HG02885 (cell line): ENCODE results near the gene TIMP4.

Experiments used
- ATAC-seq: cut with Tn5 transposase; IDR thresholded peaks from one replicate; pipeline ENCODE4 v1.9.1; 2021; ENCODE audit warnings: mild to moderate bottlenecking; ENCODE audit not compliant: unreplicated experiment, poor library complexity

The TIMP4 gene

GRCh38 chr3:12186515-12187286 lies 28.0 kb upstream of the TIMP4 start:
- ATAC-seq, result no peak

DNA sequence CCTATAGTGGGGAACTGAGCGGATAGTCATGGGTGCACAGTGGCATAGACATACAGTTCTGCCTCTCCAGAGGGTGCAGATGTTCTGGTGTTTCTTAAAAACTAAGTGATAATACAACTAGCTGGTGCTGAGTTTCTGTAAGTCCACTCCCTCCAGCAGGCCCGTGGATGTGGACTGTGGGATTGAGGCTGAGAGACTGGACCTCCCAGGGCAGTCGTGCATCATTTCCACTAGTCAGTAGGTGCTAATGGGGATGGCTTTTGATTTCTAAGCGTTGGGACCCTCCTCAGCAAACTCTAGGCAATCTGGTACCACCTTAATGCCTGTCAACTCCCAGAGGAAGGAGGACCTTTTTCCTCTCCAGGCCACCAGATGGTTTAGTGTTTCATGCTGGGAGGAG lies 27.3 kb upstream of the TIMP4 start:
- no peak for ATAC-seq

DNA sequence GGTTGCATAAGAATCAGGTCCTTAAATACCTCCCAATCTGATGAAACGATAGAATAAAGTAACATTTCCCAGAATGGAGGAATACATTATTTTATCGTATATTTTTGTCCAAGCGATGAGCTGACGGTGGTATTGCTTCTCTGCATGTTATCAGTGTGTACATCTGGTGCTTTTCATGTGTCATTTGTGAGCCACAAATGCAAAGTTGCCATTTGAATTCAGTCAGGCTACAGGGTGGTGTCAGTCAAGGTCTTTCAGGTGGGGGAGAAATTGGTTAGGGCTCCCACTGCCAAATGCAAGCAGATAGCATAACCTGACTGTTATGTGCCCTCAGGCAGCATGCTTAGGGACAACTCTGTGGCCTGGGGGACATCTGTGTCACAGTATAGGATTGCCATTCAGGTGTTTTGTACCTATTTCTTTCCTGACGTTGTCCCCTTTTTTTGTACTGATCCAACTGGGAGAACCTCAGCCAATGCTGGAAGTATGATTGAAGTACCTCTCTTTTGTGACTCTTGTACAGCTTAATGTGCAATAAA lies 26.5 kb upstream of the TIMP4 start:
- no peak for ATAC-seq

DNA sequence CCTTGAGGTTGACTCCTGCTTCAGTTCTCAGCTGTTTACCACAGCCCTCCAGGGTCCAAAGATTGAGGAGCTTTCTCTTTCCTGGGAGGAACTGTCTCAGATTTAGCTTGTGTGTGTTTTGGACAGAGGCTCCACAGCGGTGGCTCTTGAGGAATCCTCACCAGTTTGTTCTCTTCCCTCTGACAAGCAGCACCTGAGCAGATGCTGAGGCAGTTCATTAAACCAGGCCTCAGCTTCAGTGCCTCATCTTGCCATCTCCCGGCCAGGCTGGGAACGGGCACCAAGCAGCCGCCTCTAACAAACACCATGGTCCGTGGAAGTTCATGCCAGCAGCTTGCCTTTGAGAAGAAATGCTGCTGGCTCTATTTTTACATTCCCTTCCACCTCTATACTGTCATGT lies 25.8 kb upstream of the TIMP4 start:
- ATAC-seq, result no peak

DNA sequence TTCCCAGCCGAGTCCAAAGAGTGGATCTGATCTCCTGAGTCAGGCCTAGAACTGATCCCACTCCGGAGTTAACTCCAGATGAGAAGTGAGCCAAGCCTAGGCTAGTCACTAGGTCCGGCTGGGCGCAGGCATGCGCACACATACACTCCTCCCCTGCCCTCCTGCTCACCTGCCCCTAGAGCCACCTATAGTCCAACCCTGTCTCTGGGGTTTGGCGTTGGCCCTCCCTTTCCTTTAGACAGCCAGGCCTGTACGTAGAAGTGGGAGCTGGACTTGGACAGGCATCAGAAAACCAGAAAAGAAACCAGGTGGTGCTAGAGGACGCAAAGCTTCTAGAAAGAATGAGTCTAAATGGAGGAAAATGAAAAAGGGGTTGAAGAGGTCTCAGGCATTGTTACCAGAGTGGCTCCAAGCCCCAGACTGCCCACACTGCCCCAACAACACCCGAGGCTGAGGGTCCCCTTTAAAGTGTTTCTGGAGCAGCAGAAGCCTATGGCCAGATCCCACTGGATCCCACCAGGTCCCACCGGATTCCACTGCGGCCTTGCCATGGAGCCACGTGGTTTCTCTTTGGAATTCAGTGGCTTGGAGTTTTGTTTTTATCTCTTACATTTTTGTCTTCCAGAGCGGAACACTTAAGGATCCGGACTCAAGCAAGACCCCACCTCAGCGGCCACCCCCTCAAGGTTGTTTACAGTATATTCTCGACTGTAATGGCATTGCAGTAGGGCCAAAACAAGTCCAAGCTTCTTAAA lies 24.2 kb upstream of the TIMP4 start:
- ATAC-seq, result no peak

- no peak for ATAC-seq
These were observed 23.1 kb upstream of the TIMP4 start for GRCh38 chr3:12181806-12182205.

- no peak for ATAC-seq
These were observed 22.6 kb upstream of the TIMP4 start for GRCh38 chr3:12181301-12181700.

DNA sequence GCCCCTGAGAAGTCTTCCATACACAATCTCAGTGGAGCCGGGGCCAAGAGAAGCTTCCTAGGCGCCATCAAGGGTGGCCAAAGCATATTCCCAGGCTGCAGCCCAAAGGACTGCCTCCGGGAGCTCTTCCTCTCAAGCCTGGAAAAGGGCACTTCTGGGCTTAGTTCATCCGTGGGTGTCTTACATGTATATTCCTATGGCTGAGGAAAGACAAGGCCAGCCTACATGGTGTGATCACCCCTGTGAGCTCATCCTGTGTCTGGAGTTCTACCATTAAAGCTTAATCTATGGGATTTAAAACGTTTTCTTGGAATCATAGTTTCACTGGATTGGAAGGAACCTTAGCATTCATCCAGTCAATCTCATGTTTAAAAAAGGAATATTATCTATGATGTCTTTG lies 21.9 kb upstream of the TIMP4 start:
- no peak for ATAC-seq

- ATAC-seq, result no peak
These were observed 21.5 kb upstream of the TIMP4 start for GRCh38 chr3:12180218-12180617.

DNA sequence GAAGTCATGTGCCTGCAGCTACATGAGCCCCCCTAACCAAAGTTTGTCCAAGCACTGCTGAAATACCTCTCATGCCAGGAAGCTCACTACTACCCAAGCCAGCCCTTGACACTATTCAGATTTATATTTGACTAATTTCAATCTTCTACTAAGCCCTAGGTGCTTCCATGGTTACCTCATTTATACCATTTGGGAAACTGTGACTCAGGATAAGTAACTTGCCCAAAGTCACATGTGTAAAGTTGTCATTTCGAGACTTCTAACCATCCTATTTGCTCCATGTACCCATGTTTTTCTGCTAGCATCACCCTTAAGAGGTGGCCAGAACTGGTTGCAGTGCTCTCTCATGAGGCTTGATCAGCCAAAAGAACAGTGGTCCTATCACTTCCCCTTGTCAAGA lies 20.7 kb upstream of the TIMP4 start:
- no peak for ATAC-seq

DNA sequence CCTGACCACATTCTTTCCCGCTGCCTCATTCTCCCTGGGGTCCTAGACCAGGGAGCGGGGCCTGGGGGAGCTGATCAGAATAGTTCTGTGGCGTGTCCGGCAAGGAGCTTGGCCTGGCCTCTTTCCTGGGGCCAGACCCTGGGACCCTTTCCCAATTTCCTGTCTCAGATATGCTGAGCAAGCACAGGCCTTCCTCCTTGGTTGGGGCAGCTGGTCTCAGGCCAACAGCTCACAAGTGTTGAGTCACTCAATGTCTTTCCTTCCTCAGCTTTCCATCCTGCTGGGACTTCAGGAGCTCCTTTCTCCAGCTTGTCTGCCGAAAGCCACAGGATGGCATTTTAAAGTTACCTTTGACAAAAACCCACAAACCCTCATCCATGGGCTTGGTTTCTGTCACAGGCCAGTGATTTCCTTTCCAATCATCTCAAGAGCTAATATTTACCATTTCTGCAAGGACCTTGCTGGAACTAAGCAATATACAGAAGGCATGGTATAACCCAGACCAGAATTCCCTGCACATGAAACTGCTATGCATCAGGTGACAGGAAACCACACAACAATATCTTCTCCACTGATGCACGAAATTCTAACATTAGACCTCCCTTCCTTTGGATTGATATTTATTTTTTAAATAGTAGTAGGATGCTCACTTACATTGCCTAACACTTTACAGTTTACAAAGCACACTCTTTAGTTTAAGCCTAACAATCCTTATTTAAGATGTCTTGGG lies 19.5 kb upstream of the TIMP4 start:
- no peak for ATAC-seq

DNA sequence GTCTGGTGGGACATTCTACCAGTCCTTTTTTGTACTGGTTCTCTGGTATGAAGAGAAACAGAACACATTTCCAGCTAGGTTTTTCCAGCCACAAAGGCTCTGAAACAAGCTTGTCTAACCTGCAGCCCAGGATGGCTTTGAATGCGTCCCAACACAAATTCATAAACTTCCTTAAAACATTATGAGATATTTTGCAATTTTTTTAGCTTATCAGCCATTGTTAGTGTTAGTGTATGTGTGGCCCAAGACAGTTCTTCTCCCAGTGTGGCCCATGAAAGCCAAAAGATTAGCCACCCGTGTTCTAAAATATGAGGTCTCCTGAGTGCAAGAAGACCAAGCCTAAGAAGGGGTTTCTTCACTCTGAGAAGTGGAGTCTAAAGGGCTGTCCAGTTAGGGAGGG lies 18.4 kb upstream of the TIMP4 start:
- ATAC-seq, result no peak

GRCh38 chr3:12175844-12176453 lies 17.2 kb upstream of the TIMP4 start:
- ATAC-seq, result peak; percentile 75

DNA sequence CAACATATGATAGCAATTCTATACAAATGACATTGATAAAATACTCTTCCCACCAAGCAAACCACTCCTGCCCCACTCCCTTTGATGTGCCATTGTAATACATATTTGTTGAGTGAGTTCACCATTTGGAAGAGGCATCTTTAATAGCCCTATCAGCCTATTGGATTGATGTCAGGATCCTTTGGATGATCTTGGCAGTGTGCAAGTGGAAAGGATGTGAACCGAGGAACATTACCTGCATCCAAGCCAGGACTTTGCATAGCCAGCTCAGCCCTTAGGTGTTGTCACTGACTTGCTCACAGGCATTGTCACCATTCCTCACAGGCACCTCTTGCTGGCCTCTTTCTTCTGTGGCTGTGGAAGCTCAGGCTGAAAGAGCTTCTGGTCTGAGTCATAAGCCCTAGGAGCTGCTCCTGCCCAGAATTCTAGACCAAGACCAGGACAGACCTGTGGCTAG lies 16.5 kb upstream of the TIMP4 start:
- no peak for ATAC-seq

- ATAC-seq, result no peak
These were observed 11.5 kb upstream of the TIMP4 start for GRCh38 chr3:12170207-12170606.

- ATAC-seq, result no peak
These were observed 7.2 kb upstream of the TIMP4 start for GRCh38 chr3:12165909-12166308.

GRCh38 chr3:12159227-12159601 lies 502 bp upstream of the TIMP4 start:
- no peak for ATAC-seq

GRCh38 chr3:12157026-12157425 lies 1.7 kb downstream of the TIMP4 start:
- no peak for ATAC-seq

GRCh38 chr3:12155828-12156227 lies 2.9 kb downstream of the TIMP4 start:
- ATAC-seq, result no peak

DNA sequence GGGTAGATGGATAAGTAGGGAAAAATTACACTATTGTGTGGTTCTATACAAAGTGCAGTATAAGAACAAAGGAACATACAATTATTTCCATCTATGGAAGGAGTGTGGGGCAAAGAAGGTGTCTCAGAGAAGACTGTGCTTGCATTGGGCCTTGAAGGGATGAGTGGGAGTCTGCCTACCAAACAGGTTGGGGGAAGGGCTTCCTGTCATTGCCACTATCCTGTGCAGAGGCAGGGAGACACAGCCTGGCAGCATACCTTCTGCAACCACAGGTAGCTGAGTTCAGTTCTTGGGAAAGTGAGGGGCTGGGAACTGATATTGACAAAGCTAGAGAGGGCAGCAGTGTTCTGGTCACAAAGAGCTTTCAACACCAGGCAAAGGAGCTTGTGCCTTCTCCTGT lies 3.4 kb downstream of the TIMP4 start:
- ATAC-seq, result no peak

GRCh38 chr3:12154151-12154550 lies 4.6 kb downstream of the TIMP4 start:
- ATAC-seq, result no peak
